Mesenchymal stem cell (in vitro differentiated cells and primary cell): ENCODE measurements around the gene LARGE1.

Source experiments
- DNase-seq: peaks from one replicate; pipeline ENCODE4 v3.0.0-alpha.2; 2013
- H2AFZ ChIP-seq: one replicate; pipeline ENCODE4 v1.6.1; 2013; ENCODE audit warnings: low read depth, mild to moderate bottlenecking, control low read depth, inconsistent platforms, low read length, moderate library complexity
- H2AK5ac ChIP-seq: 2 replicates; pipeline ENCODE4 v1.6.1; 2013; ENCODE audit warnings: low read length, moderate library complexity, mild to moderate bottlenecking, inconsistent platforms; ENCODE audit not compliant: severe bottlenecking
- H2BK120ac ChIP-seq: one replicate; pipeline ENCODE4 v1.6.1; 2013; ENCODE audit warnings: low read depth, mild to moderate bottlenecking, inconsistent platforms, low read length, moderate library complexity
- H2BK12ac ChIP-seq, 2 experiments: one replicate each; pipeline ENCODE4 v1.6.1; 2013; ENCODE audit warnings: inconsistent platforms in 2 of 2, low read length in 2 of 2, mild to moderate bottlenecking in 2 of 2, moderate library complexity in 2 of 2, control low read depth in 1 of 2
- H2BK15ac ChIP-seq: one replicate; pipeline ENCODE4 v1.6.1; 2013; ENCODE audit warnings: mild to moderate bottlenecking, low read depth, inconsistent platforms; ENCODE audit not compliant: poor library complexity, severe bottlenecking
- H2BK5ac ChIP-seq: 2 replicates; pipeline ENCODE4 v1.6.1; 2013; ENCODE audit warnings: low read depth, mild to moderate bottlenecking, low read length, control low read depth, inconsistent platforms; ENCODE audit not compliant: poor library complexity, severe bottlenecking
- H3K14ac ChIP-seq, 2 experiments: one replicate each; pipeline ENCODE4 v1.6.1; 2013; ENCODE audit warnings: inconsistent platforms in 2 of 2, low read length in 2 of 2, control low read depth in 1 of 2, mild to moderate bottlenecking in 1 of 2, moderate library complexity in 1 of 2
- H3K18ac ChIP-seq, 2 experiments: one replicate each; pipeline ENCODE4 v1.6.1; 2013; ENCODE audit warnings: inconsistent platforms in 2 of 2, low read length in 2 of 2, control low read depth in 1 of 2, low read depth in 1 of 2, mild to moderate bottlenecking in 1 of 2
- H3K23ac ChIP-seq, 2 experiments: one replicate each; pipeline ENCODE4 v1.6.1; 2013; ENCODE audit warnings: inconsistent platforms in 2 of 2, low read length in 2 of 2, mild to moderate bottlenecking in 2 of 2, moderate library complexity in 2 of 2, control low read depth in 1 of 2
- H3K27ac ChIP-seq: 2 replicates; pipeline ENCODE4 v1.5.1; 2013; ENCODE audit warnings: mild to moderate bottlenecking, moderate library complexity, low read length, control low read depth, inconsistent platforms; ENCODE audit not compliant: poor library complexity, severe bottlenecking
- H3K27me3 ChIP-seq, 2 experiments: 2 replicates each; pipeline versions ENCODE4 v1.6.1 to v1.7.0; 2013; ENCODE audit warnings: low read length in 2 of 2, mild to moderate bottlenecking in 2 of 2, moderate library complexity in 2 of 2, control low read depth in 1 of 2, inconsistent platforms in 1 of 2; ENCODE audit not compliant: control insufficient read depth in 1 of 2, insufficient read depth in 1 of 2
- H3K36me3 ChIP-seq, 2 experiments: 2 replicates each; pipeline versions ENCODE4 v1.6.1 to v1.7.0; 2013; ENCODE audit warnings: low read length in 2 of 2, control low read depth in 1 of 2, inconsistent platforms in 1 of 2, low read depth in 1 of 2, mild to moderate bottlenecking in 1 of 2; ENCODE audit not compliant: insufficient read depth in 2 of 2, control insufficient read depth in 1 of 2
- H3K4ac ChIP-seq, 2 experiments: one replicate each; pipeline ENCODE4 v1.6.1; 2013; ENCODE audit warnings: inconsistent platforms in 2 of 2, low read length in 2 of 2, mild to moderate bottlenecking in 2 of 2, moderate library complexity in 2 of 2, control low read depth in 1 of 2, low read depth in 1 of 2
- H3K4me1 ChIP-seq: 2 replicates; pipeline ENCODE4 v1.6.1; 2013; ENCODE audit warnings: low read depth, low read length, control low read depth; ENCODE audit not compliant: control insufficient read depth, insufficient read depth
- H3K4me2 ChIP-seq: 2 replicates; pipeline ENCODE4 v1.6.1; 2013; ENCODE audit warnings: low read length, mild to moderate bottlenecking, inconsistent platforms; ENCODE audit not compliant: poor library complexity, severe bottlenecking
- H3K4me3 ChIP-seq, 2 experiments: 2 replicates each; pipeline versions ENCODE4 v1.5.1 to v1.7.0; 2013; ENCODE audit warnings: low read length in 2 of 2, mild to moderate bottlenecking in 2 of 2, control low read depth in 1 of 2, low read depth in 1 of 2; ENCODE audit not compliant: insufficient read depth in 1 of 2
- H3K79me1 ChIP-seq: replicated peaks from 2 replicates; pipeline ENCODE4 v1.6.1; 2013; ENCODE audit warnings: mild to moderate bottlenecking, control low read depth, low read length, inconsistent platforms; ENCODE audit not compliant: poor library complexity, severe bottlenecking
- H3K9ac ChIP-seq: 2 replicates; pipeline ENCODE4 v1.7.0; 2013; ENCODE audit warnings: mild to moderate bottlenecking, low read length, moderate library complexity
- H3K9me3 ChIP-seq: 2 replicates; pipeline ENCODE4 v1.7.0; 2013; ENCODE audit warnings: mild to moderate bottlenecking, low read length; ENCODE audit not compliant: control insufficient read depth
- H4K8ac ChIP-seq: one replicate; pipeline ENCODE4 v1.6.1; 2013; ENCODE audit warnings: inconsistent platforms, mild to moderate bottlenecking, low read length, moderate library complexity
- H4K91ac ChIP-seq: one replicate; pipeline ENCODE4 v1.6.1; 2013; ENCODE audit warnings: mild to moderate bottlenecking, low read length, inconsistent platforms
- WGBS: methylation state at CpG from one replicate; pipeline ENCODE4 v1.1.7; 2013; ENCODE audit warnings: mixed read lengths; 5-methylcytosine and 5-hydroxymethylcytosine counted together

LARGE1 gene

GRCh38 chr22:33920927-33921524 is 750 bp upstream of the LARGE1 start:
- H3K4me2 ChIP-seq: peak overlapping the region; percentile 99
- H3K4me3 ChIP-seq: peak overlapping the region; percentile 65 to 86
- no peaks in the 10 kb centered on the region for H3K9me3 ChIP-seq
- peaks cover 0 to 41% of the 10 kb centered on the region in 2 experiments for H3K27me3 ChIP-seq
- H4K8ac ChIP-seq: peak overlapping the region; percentile 54
- H3K36me3 ChIP-seq: no peaks in the 10 kb centered on the region
- H2BK5ac ChIP-seq: no peak overlapping the region
- peak overlapping the region; percentile 1 for H3K27ac ChIP-seq
- DNase-seq: peak; percentile 96
- no peak overlapping the region for H2AK5ac ChIP-seq
- H3K79me1 ChIP-seq: peaks cover 16% of the 10 kb centered on the region
- WGBS: 2% methylated on average over 50 of the region's 69 CpGs
- H3K23ac ChIP-seq: peak overlapping the region in 1 of 2 experiments; percentile 29
- H2BK120ac ChIP-seq: peak overlapping the region; percentile 85
- peak overlapping the region in 1 of 2 experiments; percentile 36 for H3K14ac ChIP-seq
- peaks cover 20% of the 10 kb centered on the region for H3K4me1 ChIP-seq
- peak overlapping the region; percentile 78 for H2AFZ ChIP-seq
- H2BK15ac ChIP-seq: peak overlapping the region; percentile 52
- H3K9ac ChIP-seq: peak overlapping the region; percentile 84
- H4K91ac ChIP-seq: peak overlapping the region; percentile 27
- peak overlapping the region; percentile 52 to 89 for H3K18ac ChIP-seq
- H3K4ac ChIP-seq: peak overlapping the region; percentile 42 to 75
- peak overlapping the region; percentile 8 to 66 for H2BK12ac ChIP-seq

- peak; percentile 55 for DNase-seq
- peaks cover 20% of the 10 kb centered on the region for H3K4me1 ChIP-seq
- H2BK5ac ChIP-seq: no peak overlapping the region
- peak overlapping the region; percentile 13 to 71 for H3K4ac ChIP-seq
- H2AK5ac ChIP-seq: no peak overlapping the region
- H2AFZ ChIP-seq: peak overlapping the region; percentile 10
- H3K27me3 ChIP-seq: peaks cover 0 to 41% of the 10 kb centered on the region in 2 experiments
- H3K79me1 ChIP-seq: peaks cover 16% of the 10 kb centered on the region
- no peak overlapping the region for H3K27ac ChIP-seq
- H3K23ac ChIP-seq: peak overlapping the region in 1 of 2 experiments; percentile 83
- H3K9me3 ChIP-seq: no peaks in the 10 kb centered on the region
- no peak overlapping the region for H4K91ac ChIP-seq
- H3K4me2 ChIP-seq: peak overlapping the region; percentile 100
- no peak overlapping the region for H4K8ac ChIP-seq
- WGBS: 1% methylated on average over 38 of the region's 57 CpGs
- peak overlapping the region; percentile 34 for H2BK120ac ChIP-seq
- H2BK15ac ChIP-seq: peak overlapping the region; percentile 12
- H3K9ac ChIP-seq: peak overlapping the region; percentile 84
- no peak overlapping the region for H2BK12ac ChIP-seq
- H3K18ac ChIP-seq: peak overlapping the region; percentile 30 to 92
- no peaks in the 10 kb centered on the region for H3K36me3 ChIP-seq
- peak overlapping the region; percentile 9 to 86 for H3K14ac ChIP-seq
- H3K4me3 ChIP-seq: peak overlapping the region; percentile 65 to 86
These were observed 682 bp downstream of the LARGE1 start for GRCh38 chr22:33919391-33920196.

DNA sequence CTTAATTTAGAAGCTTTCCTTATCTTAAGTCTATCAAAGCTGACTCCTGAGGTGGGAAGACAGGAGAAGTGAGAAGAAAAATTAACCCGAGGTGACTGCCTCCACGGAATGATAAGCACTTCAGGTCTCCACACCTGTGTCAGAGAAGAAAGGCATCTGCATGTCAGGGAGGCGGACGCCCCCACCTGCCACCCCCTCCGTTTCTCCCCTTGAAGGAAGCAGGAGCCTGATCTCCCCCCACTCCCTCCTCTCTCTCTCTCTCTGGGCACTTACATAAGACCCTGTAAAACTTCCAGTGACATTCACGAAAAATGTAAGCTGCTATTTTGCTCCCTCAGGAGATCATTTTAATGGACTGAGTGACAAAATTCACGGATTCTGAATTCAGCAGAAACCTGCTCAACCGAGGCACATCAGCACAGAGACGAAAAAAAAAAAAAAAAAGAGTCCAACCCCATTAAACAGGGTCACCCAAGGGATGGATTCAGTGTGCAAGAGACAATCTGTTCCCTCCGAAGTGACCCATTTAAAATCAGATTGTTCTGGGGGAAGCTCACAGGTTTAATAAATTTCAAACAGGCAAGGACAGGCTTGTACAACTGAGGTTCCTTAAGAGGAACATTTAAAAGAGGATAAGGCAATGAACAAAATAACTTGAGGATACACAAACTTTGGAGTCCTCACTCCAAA is 1.5 kb downstream of the LARGE1 start:
- Histone ChIP-seq H3K14ac (no peak overlapping the region), H3K36me3 (no peaks in the 10 kb centered on the region), H3K9me3 (no peaks in the 10 kb centered on the region), H4K8ac (no peak overlapping the region), H2BK15ac (no peak overlapping the region), H2BK5ac (no peak overlapping the region), H3K4ac (no peak overlapping the region), H2BK12ac (no peak overlapping the region), H2AFZ (no peak overlapping the region), H3K4me2 (peak overlapping the region; percentile 100), H2AK5ac (no peak overlapping the region), H2BK120ac (no peak overlapping the region), H3K18ac (no peak overlapping the region), H3K27me3 (peaks cover 0 to 38% of the 10 kb centered on the region in 2 experiments), H3K4me1 (peaks cover 20% of the 10 kb centered on the region), H3K23ac (no peak overlapping the region), H3K9ac (peak overlapping the region; percentile 84), H3K27ac (no peak overlapping the region), H3K79me1 (peaks cover 20% of the 10 kb centered on the region), H3K4me3 (peak overlapping the region in 1 of 2 experiments; percentile 86), H4K91ac (no peak overlapping the region)
- DNase-seq: no peak
- 21% methylated on average over 10 of the region's 10 CpGs for WGBS
